HUES64 (cell line): ENCODE results near the gene ROR2.
A peak's percentile ranks its signal among the peaks of the same experiment; 100 is the strongest.

Experiments
- H3K27ac ChIP-seq: 2 replicates; pipeline ENCODE4 v1.7.0; 2013; ENCODE audit warnings: low read depth, low read length, inconsistent platforms
- H3K27me3 ChIP-seq: 2 replicates; pipeline ENCODE4 v1.6.1; 2013; ENCODE audit warnings: mild to moderate bottlenecking, low read length; ENCODE audit not compliant: insufficient read depth
- H3K36me3 ChIP-seq: 2 replicates; pipeline ENCODE4 v1.6.1; 2013; ENCODE audit warnings: mild to moderate bottlenecking, low read length; ENCODE audit not compliant: insufficient read depth
- H3K4me1 ChIP-seq: 2 replicates; pipeline ENCODE4 v1.6.1; 2013; ENCODE audit warnings: mild to moderate bottlenecking, low read length, moderate library complexity; ENCODE audit not compliant: insufficient read depth
- H3K4me3 ChIP-seq: 2 replicates; pipeline ENCODE4 v1.5.1; 2013; ENCODE audit warnings: mild to moderate bottlenecking, low read length, moderate library complexity
- H3K9ac ChIP-seq: 2 replicates; pipeline ENCODE4 v1.6.1; 2013; ENCODE audit warnings: mild to moderate bottlenecking, low read depth, low read length
- H3K9me3 ChIP-seq: 2 replicates; pipeline ENCODE4 v1.6.1; 2013; ENCODE audit warnings: low read depth, low read length; ENCODE audit not compliant: insufficient read depth
- WGBS: fragments of 150-250, 120-280 bp; methylation state at CpG from one replicate; pipeline ENCODE4 v1.1.7; 2013; ENCODE audit warnings: missing lambda C conversion rate; 5-methylcytosine and 5-hydroxymethylcytosine counted together

Gene ROR2

DNA sequence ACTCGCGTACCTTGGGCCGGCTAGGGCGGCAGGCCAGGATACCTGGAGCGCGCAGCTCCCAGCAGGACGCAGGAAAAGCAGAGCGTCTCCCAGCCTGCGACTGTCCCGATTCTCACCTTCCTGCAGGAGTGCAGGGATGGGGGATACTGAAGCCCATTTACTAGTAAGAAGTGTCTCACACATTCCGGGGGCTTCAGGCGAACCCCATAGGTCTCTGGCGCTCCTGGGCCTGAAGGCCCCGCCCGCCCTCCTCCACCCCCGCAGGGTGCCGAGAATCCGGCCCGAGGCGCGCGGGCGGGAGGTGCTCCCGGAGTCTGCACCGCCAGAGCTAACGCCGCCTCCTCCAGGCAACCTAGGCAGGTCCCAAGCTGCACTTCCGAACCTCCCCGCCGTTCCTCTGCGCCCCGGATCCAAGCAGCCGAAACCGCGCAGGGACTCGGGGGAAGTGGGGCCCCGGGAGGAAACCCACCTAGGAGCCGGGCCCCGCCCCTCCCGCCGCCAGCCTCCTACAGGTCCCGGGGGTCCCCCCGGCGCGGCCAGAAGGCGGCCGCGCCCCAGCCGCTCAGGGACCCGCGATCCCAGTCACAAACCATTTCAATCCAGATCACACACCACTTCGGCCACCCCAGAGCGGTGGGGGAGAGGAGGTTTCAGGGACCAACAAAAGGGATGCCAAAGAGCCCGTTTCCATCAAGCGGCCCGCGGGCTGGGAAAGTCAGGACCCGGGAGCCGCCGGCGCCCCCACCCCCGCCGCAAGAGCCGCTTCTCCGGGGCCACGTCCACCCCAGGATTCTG lies 1.2 kb downstream of the ROR2 start:
- Histone ChIP-seq H3K27me3 (peaks cover 48% of the 10 kb centered on the region), H3K4me3 (peak overlapping the region; percentile 67), H3K27ac (peak overlapping the region; percentile 14; the same call in 1 of the 2 replicates), H3K9ac (peak overlapping the region; percentile 76), H3K36me3 (no peaks in the 10 kb centered on the region), H3K9me3 (peaks cover 2% of the 10 kb centered on the region; the same call in 1 of the 2 replicates), H3K4me1 (peaks cover 36% of the 10 kb centered on the region)
- under 1% methylated on average over 63 of the region's 66 CpGs for WGBS

DNA sequence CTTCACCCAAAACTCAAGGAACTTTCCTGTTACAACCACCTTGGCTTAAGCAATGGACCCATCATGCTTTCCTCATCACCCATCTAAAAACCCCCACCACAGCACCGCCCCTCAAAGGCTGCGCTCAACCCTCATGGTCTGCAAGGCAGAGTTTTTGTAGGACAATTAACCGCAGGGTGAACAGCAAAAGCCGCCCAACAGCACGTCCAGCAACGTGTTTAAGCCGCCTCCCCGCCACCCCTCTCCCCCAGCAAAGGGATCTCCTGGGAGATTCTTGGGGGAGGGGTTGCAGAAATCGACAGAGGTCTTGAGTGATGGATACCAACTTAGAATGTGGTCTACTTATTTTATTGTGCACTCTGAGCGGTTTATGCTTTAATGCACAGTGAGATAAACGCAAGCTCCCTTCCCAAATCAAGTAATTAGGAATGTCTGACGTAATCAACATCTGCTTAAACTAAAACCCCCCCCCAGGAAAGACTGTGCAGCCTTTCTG lies 1.9 kb downstream of the ROR2 start:
- H3K27me3 ChIP-seq = peaks cover 48% of the 10 kb centered on the region
- peaks cover 36% of the 10 kb centered on the region for H3K4me1 ChIP-seq
- H3K9me3 ChIP-seq = peaks cover 2% of the 10 kb centered on the region; the same call in 1 of the 2 replicates
- H3K36me3 ChIP-seq = no peaks in the 10 kb centered on the region
- 2% methylated on average over 10 of the region's 12 CpGs for WGBS
- H3K4me3 ChIP-seq = peak overlapping the region; percentile 67
- peak overlapping the region; percentile 14; the same call in 1 of the 2 replicates for H3K27ac ChIP-seq
- H3K9ac ChIP-seq = peak overlapping the region; percentile 57

DNA sequence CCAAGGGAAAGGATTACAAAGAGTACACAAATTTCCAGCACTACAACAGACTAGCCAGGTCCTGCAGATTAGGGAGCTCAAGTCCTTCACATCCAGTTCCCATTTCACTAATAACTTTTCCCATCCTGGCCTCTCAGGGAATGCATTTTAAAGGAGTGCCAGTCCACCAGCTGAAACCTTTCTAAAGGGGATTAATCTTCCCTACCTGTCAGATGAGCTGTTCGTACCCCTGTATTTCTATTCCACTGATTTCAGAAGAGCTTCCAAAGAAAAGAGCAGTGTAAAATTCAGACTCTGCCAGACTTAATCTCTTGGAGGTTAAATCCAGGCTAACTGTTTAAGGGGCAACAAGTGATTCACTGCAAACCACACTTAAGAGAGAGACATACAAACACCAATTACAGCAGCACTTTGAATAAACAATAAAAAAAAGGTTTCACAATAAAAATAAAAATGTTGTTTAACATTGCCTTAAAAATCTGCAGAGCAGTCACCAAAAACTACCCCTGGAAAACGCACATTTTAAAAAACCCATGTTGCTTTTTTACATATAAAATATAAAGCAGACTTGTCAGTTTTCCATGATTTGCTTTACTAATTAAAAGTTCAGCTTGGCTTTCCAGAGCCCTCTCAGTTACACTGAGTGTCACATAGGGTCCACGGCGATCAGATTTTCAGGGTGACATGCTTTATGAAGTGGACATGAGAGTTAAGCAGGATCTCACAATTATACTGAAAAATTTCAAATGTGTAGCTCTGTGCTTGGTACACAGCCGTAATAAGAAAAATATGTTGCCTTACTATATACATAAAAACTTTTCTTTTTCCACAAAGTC lies 3.2 kb downstream of the ROR2 start:
- H3K27me3 ChIP-seq = peaks cover 43% of the 10 kb centered on the region
- no peaks in the 10 kb centered on the region for H3K9me3 ChIP-seq
- H3K27ac ChIP-seq = no peak overlapping the region
- H3K36me3 ChIP-seq = no peaks in the 10 kb centered on the region
- H3K4me1 ChIP-seq = peaks cover 36% of the 10 kb centered on the region
- no peak overlapping the region for H3K4me3 ChIP-seq
- no peak overlapping the region for H3K9ac ChIP-seq
- WGBS = 90% methylated on average over 5 of the region's 5 CpGs

DNA sequence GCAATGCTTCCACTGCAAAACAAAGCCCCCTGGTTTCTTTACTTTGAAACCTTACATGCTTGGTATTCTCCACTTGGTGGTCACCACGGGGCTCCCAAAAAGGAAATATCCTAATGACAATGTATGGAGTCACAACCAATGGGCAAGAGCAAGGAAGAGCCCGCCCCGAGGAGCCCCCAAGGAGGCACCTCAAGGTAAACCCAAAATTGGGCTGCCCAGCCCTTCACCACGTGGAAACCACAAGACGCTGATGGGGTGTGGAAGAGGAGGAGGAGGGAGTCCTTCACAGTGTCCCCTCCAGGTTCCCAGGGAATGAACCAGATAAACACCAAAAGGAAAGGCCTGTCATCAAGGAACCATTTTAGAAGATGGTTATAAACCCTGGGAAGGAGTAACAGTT lies 3.8 kb downstream of the ROR2 start:
- H3K9ac ChIP-seq = no peak overlapping the region
- H3K4me1 ChIP-seq = peaks cover 36% of the 10 kb centered on the region
- peak overlapping the region; percentile 22; the same call in 1 of the 2 replicates for H3K27ac ChIP-seq
- peaks cover 36% of the 10 kb centered on the region for H3K27me3 ChIP-seq
- no peaks in the 10 kb centered on the region for H3K36me3 ChIP-seq
- H3K9me3 ChIP-seq = no peaks in the 10 kb centered on the region
- WGBS = 65% methylated on average over 5 of the region's 5 CpGs
- no peak overlapping the region for H3K4me3 ChIP-seq

DNA sequence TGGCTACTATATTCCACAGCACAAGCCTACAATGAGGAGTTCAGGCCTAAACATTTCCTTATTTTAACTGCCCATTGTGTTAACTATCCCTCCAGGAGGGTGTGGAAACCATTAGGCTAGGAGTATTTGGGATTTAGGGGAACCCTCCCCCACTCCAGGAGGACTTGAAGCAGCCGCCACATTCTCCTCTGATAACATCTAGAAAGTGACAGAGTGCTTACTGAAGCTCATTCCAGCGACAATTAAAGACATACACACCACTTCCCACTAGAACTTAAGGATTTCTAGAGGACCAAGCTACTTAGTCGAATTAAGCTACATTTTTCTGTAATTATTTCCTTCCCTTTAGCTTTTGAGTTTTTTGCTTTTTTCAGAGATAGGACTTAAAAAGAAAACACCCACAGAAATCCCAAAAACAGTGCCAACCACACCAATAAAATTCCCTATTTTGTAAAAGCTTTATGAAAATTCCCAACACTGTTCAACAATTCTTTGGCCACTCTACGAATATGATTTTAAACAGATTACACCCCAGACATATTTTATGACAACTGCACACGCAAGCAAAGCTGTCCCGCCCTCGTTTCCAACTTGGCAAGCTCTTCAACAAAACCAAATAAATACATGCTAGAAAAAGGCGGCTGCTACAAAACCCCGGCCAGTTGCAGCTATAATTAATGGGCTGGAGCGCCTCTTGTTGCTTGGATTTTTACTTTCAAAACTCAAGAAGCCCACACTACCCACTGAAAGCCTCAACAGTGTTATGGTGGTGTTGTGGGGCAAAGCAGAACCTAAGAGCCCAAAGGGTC lies 4.5 kb downstream of the ROR2 start:
- H3K4me1 ChIP-seq = peaks cover 36% of the 10 kb centered on the region
- H3K9me3 ChIP-seq = no peaks in the 10 kb centered on the region
- peaks cover 29% of the 10 kb centered on the region for H3K27me3 ChIP-seq
- WGBS = 61% methylated on average over 10 of the region's 10 CpGs
- peak overlapping the region; percentile 6; the same call in 1 of the 2 replicates for H3K4me3 ChIP-seq
- no peak overlapping the region for H3K9ac ChIP-seq
- H3K36me3 ChIP-seq = no peaks in the 10 kb centered on the region
- H3K27ac ChIP-seq = peak overlapping the region; percentile 22; the same call in 1 of the 2 replicates

DNA sequence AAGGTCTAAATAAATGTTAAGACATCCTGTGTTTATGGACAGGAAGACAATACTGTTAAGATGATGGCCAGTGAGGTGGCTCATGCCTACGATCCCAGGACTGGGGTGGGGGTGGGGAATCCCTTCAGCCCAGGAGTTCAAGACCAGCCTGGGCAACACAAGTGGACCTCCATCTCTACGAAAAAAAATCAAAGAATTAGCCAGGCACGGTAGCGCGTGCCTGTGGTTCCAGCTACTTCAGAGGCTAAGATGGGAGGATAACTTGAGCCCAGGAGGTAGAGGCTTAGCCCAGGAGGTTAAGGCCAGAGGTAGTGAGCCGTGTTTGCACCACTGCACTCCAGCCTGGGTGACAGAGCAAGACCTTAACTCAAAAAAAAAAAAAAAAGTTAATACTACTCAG lies 5.3 kb downstream of the ROR2 start:
- Histone ChIP-seq H3K4me3 (peak overlapping the region; percentile 6; the same call in 1 of the 2 replicates), H3K9me3 (no peaks in the 10 kb centered on the region), H3K4me1 (peaks cover 42% of the 10 kb centered on the region), H3K9ac (no peak overlapping the region), H3K27ac (no peak overlapping the region), H3K27me3 (peaks cover 24% of the 10 kb centered on the region), H3K36me3 (no peaks in the 10 kb centered on the region)
- 86% methylated on average over 6 of the region's 6 CpGs for WGBS

DNA sequence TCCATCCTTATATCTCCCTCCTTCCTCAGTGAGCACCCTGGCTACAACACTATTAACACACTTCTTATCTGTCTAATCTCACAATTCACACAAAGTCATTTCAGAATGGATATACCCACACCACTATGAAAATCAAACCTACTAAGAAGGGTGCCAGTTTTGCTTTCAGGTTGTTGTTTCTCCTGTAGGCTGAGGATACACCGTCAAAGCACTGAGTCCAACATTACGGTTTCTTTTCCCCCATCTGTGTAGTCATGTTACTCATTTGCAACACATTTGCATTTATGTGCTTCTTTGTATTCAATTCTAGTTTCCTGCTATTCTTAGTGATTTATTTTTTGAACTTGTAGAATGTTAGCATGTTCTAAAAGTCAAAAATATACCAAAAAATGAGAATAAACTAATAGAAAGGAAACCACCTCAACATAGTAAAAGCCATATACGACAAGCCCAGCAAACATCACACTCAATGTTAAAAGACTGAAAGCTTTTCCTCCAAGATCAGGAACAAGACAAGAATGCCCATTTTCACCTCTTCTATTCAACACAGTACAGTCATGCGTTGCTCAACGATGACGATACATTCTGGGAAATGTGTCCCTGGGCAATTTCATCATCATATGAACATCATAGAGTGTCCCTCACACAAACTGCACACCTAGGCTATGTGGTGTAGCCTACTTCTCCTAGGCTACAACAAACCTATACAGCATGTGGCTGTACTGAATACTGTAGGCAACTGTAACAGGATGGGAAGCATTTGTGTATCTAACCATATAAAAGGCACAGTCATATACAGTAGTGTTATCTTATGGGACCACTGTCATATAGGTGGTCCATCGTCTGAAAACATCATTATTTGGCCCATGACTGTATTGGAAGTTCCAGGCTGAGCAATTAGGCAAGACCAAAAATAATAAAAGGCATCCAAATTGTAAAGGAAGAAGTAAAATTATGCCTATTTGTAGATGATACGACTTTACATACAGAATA lies 6.3 kb downstream of the ROR2 start:
- Histone ChIP-seq H3K27me3 (peaks cover 16% of the 10 kb centered on the region), H3K9me3 (no peaks in the 10 kb centered on the region), H3K36me3 (no peaks in the 10 kb centered on the region), H3K4me1 (peaks cover 48% of the 10 kb centered on the region), H3K4me3 (no peak overlapping the region), H3K9ac (no peak overlapping the region), H3K27ac (no peak overlapping the region)
- WGBS = 95% methylated on average over 8 of the region's 8 CpGs

DNA sequence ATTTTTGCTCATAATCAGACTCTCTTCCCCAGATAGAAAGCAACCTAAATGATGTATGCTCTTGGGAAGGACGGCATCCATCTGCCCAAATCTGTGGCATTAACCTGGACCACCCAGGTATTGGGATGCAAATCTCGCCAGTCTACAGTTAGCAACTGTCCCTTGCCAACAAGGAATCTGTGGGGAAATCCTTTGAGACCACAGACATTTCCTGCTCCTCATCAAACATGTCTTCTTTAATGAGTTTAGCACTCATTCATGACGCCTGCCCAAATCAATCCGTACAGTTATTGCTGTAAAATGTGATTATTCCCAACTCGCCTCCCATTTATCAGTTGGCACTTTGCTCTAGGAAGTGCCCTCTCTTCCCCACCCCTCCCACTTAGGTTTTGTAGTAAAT lies 7.8 kb downstream of the ROR2 start:
- Histone ChIP-seq H3K27me3 (peaks cover 2% of the 10 kb centered on the region; the same call in 1 of the 2 replicates), H3K9me3 (no peaks in the 10 kb centered on the region), H3K36me3 (no peaks in the 10 kb centered on the region), H3K4me1 (peaks cover 39% of the 10 kb centered on the region), H3K27ac (no peak overlapping the region), H3K9ac (no peak overlapping the region), H3K4me3 (no peak overlapping the region)
- 93% methylated on average over 5 of the region's 5 CpGs for WGBS

DNA sequence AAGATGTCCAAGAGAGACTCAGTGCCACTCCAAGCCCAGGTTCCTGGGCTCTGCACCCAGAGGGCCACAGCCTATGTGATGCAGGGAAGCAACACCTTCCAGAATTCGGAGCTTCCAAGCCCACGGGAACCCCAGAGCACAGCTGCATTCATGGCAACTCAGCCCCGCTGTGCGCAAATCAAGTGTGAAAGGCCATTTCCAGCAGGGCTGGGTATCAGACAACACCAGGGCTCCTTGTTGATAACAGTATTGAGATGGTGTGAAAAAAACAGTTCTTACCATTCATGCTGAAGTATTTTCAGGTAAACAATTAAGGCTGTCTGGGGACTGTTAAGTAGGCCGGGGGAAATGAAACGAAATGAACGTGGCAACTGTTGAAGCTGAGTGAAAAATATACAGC lies 10.1 kb downstream of the ROR2 start:
- Histone ChIP-seq H3K27ac (no peak overlapping the region), H3K9ac (no peak overlapping the region), H3K9me3 (no peaks in the 10 kb centered on the region), H3K36me3 (no peaks in the 10 kb centered on the region), H3K4me3 (no peak overlapping the region), H3K4me1 (peaks cover 23% of the 10 kb centered on the region), H3K27me3 (no peaks in the 10 kb centered on the region)
- WGBS = 39% methylated on average over 7 of the region's 7 CpGs

DNA sequence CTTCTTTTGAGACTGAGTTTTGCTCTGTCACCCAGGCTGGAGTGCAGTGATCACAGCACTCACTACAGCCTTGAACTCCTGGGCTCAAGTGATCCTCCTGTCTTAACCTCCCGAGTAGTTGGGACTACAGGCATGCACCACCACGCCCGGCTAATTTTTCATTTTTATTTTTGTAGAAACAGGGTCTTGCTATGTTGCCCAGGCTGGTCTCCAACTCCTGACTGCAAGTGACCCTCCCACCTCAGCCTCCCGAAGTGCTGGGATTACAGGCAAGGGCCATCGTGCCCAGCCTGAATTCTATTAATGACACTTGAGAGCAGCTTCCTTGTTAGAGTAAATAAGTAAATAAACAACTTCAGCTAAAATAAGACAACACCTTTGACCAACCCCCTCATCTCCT lies 12.3 kb downstream of the ROR2 start:
- Histone ChIP-seq H3K27ac (no peak overlapping the region), H3K27me3 (no peaks in the 10 kb centered on the region), H3K9me3 (no peaks in the 10 kb centered on the region), H3K4me1 (peaks cover 19% of the 10 kb centered on the region; the same call in 1 of the 2 replicates), H3K4me3 (no peak overlapping the region), H3K36me3 (no peaks in the 10 kb centered on the region), H3K9ac (no peak overlapping the region)
- 91% methylated on average over 5 of the region's 5 CpGs for WGBS
